Activated CD8-positive, alpha-beta T cell treated with anti-CD3 and anti-CD28 coated beads for 36 hours (primary cell): Measurements from ENCODE around the gene SORCS2. TPM values are rescaled to one million over a fixed set of nuclear protein-coding genes. Genes with fewer than 3 reads are reported as not detected.

Experiments
- ATAC-seq: fragments of 200-7000 bp; cut with Tn5 transposase; one replicate; pipeline ENCODE4 v1.10.0; 2021; ENCODE audit warnings: mild to moderate bottlenecking, moderate library complexity
- CTCF ChIA-PET: fragments of 350-600 bp; sonication (Branson Sonifier 250); formaldehyde crosslinking; loops from one replicate; lab custom pipeline; 2021; ENCODE audit warnings: antibody characterized with exemption; lab: Charles Lee
- POLR2A ChIA-PET: fragments of 350-600 bp; sonication (Branson Sonifier 250); formaldehyde crosslinking; loops from one replicate; lab custom pipeline; 2021; ENCODE audit warnings: antibody characterized with exemption; lab: Charles Lee
- DNase-seq: peaks from one replicate; pipeline ENCODE4 v3.0.0-alpha.2; 2020
- H3K27ac Mint-ChIP-seq: one replicate; pipeline ENCODE4 v1.8.0; 2021; ENCODE audit warnings: mild to moderate bottlenecking, mixed read lengths
- H3K27me3 Mint-ChIP-seq: one replicate; pipeline ENCODE4 v1.8.0; 2021; ENCODE audit warnings: mixed read lengths
- H3K36me3 Mint-ChIP-seq: one replicate; pipeline ENCODE4 v1.8.0; 2021; ENCODE audit warnings: low read depth, mixed read lengths
- H3K4me1 Mint-ChIP-seq: one replicate; pipeline ENCODE4 v1.8.0; 2021; ENCODE audit warnings: low read depth, mixed read lengths
- H3K4me3 Mint-ChIP-seq: one replicate; pipeline ENCODE4 v1.8.0; 2021; ENCODE audit warnings: mild to moderate bottlenecking, moderate library complexity, mixed read lengths
- H3K9me3 Mint-ChIP-seq: one replicate; pipeline ENCODE4 v1.8.0; 2021; ENCODE audit warnings: mixed read lengths
- intact Hi-C: fragments of 100-400 bp; cut with micrococcal nuclease; formaldehyde crosslinking; loops from one replicate; pipeline ENCODE4 v1.10.0; 2022
- total RNA-seq, 2 experiments: library from RNA; stranded (reverse); gene quantifications; one replicate each; pipeline ENCODE4 v1.2.3, GENCODE V29; 2021
- TF ChIP-seq, protein P1 (sequence below): fragments of 200-600 bp; IDR thresholded peaks from one replicate; pipeline ENCODE4 v1.8.0; 2022; ENCODE audit warnings: antibody characterized with exemption, mild to moderate bottlenecking

The SORCS2 gene
- total RNA-seq, 2 experiments from 2014 or later, result 0.05 TPM; not detected in 1

GRCh38 chr4:7204656-7205387 lies 12.5 kb downstream of the SORCS2 start:
- no peak overlapping the region for H3K4me3 Mint-ChIP-seq

DNA sequence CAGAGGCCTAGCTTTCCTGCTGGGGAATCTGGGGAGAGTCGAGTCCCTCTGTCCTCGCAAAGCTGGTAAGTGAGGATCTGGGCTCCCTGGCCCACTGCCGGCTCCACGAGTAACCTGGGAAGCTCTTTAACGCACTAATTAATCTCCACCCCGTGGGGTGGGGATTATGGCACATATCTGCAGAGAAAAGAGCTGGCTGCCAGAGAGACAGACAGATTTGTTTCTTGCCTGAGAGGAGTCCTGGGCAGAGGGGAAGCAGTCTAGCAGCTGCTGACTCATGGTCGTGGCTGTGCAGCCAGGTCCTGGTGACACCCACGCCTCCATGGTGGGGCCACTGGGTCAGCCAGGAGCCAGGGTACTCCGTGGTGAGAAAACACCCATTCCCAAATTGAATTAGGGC lies 14.0 kb downstream of the SORCS2 start:
- Mint-ChIP-seq H3K27me3 (peaks cover 7% of the 10 kb centered on the region), H3K4me1 (no peaks in the 10 kb centered on the region), H3K9me3 (no peaks in the 10 kb centered on the region), H3K4me3 (no peak overlapping the region), H3K36me3 (no peaks in the 10 kb centered on the region), H3K27ac (no peak overlapping the region)
- ATAC-seq (no peak), DNase-seq (no peak)
- TF ChIP-seq, protein P1, sequence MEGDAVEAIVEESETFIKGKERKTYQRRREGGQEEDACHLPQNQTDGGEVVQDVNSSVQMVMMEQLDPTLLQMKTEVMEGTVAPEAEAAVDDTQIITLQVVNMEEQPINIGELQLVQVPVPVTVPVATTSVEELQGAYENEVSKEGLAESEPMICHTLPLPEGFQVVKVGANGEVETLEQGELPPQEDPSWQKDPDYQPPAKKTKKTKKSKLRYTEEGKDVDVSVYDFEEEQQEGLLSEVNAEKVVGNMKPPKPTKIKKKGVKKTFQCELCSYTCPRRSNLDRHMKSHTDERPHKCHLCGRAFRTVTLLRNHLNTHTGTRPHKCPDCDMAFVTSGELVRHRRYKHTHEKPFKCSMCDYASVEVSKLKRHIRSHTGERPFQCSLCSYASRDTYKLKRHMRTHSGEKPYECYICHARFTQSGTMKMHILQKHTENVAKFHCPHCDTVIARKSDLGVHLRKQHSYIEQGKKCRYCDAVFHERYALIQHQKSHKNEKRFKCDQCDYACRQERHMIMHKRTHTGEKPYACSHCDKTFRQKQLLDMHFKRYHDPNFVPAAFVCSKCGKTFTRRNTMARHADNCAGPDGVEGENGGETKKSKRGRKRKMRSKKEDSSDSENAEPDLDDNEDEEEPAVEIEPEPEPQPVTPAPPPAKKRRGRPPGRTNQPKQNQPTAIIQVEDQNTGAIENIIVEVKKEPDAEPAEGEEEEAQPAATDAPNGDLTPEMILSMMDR, result no peak
- intact Hi-C loops, result no loop called here
- ChIA-PET POLR2A (no interaction called here), CTCF (interaction anchor here (1.3 kb wide), 1 partner anchor 596 kb away, joined by 3 read pairs; no protein-coding TSS in a partner anchor)

More at GRCh38 chr4:7204656-7205387, 12.5 kb downstream of the SORCS2 start:
- Mint-ChIP-seq H3K9me3 (no peaks in the 10 kb centered on the region), H3K4me1 (no peaks in the 10 kb centered on the region), H3K36me3 (no peaks in the 10 kb centered on the region), H3K27ac (no peak overlapping the region), H3K27me3 (peaks cover 9% of the 10 kb centered on the region)
- CTCF ChIA-PET, result interaction anchor here (1.3 kb wide), 1 partner anchor 598 kb away, joined by 3 read pairs; no protein-coding TSS in a partner anchor
- intact Hi-C loops, result no loop called here
- POLR2A ChIA-PET, result no interaction called here
- TF ChIP-seq, protein P1, result no peak
- DNase-seq (no peak), ATAC-seq (no peak)

GRCh38 chr4:7206911-7207567 lies 14.7 kb downstream of the SORCS2 start:
- no peak for ATAC-seq
- no peaks in the 10 kb centered on the region for H3K4me1 Mint-ChIP-seq

DNA sequence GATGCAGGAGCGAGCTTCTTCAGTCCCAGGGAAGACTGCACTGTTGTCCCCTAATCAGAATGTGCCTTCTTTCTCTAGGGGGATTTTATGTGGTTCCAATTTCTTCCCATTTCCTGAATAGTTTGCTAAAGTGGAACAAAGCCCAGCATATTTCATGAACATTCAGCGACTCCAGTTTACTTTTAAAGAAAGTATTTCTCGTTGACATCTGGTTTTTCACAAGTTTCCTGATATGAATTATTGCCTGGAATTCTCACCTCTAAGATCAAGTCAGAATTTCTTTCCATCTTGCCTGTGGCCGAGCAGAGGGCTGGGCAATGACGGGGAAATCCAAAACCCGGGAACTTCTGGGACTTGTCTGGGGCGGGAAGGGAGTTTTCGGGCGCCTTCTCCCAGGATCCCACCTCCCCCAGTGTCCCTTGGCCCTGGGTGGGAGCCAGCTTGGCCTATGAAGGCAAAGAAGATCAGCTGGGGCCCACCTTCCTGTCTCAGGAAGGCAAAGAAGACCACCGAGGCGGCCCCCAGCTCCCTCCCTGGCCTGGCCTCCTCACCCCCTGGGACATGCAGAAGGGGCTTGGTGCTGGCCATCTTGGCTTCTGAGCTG lies 15.4 kb downstream of the SORCS2 start:
- Mint-ChIP-seq H3K27ac (no peak overlapping the region), H3K27me3 (peaks cover 5% of the 10 kb centered on the region), H3K36me3 (no peaks in the 10 kb centered on the region), H3K9me3 (no peaks in the 10 kb centered on the region), H3K4me3 (no peak overlapping the region), H3K4me1 (no peaks in the 10 kb centered on the region)
- no peak for ATAC-seq
- POLR2A ChIA-PET, result no interaction called here
- intact Hi-C loops, result no loop called here
- TF ChIP-seq, protein P1, result no peak
- DNase-seq, result no peak
- CTCF ChIA-PET, result no interaction called here

More at GRCh38 chr4:7206911-7207567, 14.7 kb downstream of the SORCS2 start:
- DNase-seq, result no peak
- no peak overlapping the region for H3K4me3 Mint-ChIP-seq
- no peaks in the 10 kb centered on the region for H3K9me3 Mint-ChIP-seq
- peaks cover 7% of the 10 kb centered on the region for H3K27me3 Mint-ChIP-seq
- TF ChIP-seq, protein P1, result no peak
- POLR2A ChIA-PET, result no interaction called here
- no peaks in the 10 kb centered on the region for H3K36me3 Mint-ChIP-seq
- no peak overlapping the region for H3K27ac Mint-ChIP-seq
- intact Hi-C loops, result no loop called here
- CTCF ChIA-PET, result no interaction called here
